ENCODE results near the gene TBX4. TPM values are rescaled to one million over a fixed set of nuclear protein-coding genes. Genes with fewer than 3 reads are reported as not detected.

TBX4 gene
- total and polyA plus RNA-seq, 2 of the 13 experiments (the other 11 are each of a cell fraction or from before 2014, with no cell fraction given), result 0.11 to 1.1 TPM

DNA sequence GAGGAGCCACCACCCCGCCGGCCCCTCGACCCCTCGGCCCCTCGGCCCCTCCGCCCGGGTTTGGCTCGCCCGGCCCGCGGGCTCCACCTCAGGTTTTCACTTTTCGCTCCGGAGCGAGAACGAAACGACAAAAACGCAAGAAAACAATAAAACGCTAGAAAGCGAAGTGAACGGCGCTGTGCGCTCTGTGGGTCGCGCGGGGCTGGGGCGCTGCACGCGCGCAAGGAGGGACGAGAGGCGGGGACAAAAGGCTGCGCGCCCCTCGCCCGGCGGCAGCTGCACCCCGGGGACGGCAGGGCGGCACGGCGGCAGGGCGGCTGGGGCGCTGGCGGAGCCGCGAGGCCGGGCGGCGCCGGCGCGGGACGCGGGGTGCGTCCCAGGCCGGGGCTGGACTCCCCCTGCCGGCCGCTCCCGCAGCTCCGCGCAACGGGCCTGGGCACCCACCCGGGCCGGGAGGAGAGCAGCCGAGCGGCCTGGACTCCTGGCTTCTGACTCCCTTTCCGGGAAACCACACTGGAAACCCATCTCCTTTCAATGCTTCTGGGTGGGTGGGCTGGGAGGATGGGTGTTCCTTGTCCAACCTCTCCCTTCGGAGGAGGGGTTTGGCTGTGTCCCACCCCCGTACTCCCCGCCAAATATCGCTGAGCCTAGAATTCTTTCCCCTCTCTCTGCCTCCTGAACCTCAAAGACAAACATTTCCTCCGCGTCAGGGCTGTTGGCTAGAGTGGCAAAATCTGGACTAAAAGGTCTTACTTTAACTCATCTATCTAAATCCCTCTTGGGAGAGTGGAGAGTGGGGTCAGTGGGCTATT lies 42.7 kb upstream of the TBX4 start (continued):
- TF ChIP-seq NFKBIZ (CRISPR knock-in tag; IDR thresholded peaks at IDR 0.05) (no peak), ZNF207 (IDR thresholded peaks at IDR 0.05; ENCODE audit: borderline replicate concordance) (no peak), ZNF564 (CRISPR knock-in tag; IDR thresholded peaks at IDR 0.05) (no peak), KLF13 (CRISPR knock-in tag; IDR thresholded peaks at IDR 0.05) (no peak), SALL2 (CRISPR knock-in tag; IDR thresholded peaks at IDR 0.05) (peak; percentile 57; the same call in 1 of the 2 replicates), ZFAT (CRISPR knock-in tag; conservative IDR thresholded peaks at IDR 0.05) (no peak), ZFX (CRISPR knock-in tag; IDR thresholded peaks at IDR 0.05; ENCODE audit: low read depth) (peak; percentile 66), AHR (CRISPR knock-in tag; IDR thresholded peaks at IDR 0.05) (no peak), ZNF34 (CRISPR knock-in tag; IDR thresholded peaks at IDR 0.05; ENCODE audit: borderline replicate concordance) (no peak), ZNF567 (CRISPR knock-in tag; IDR thresholded peaks at IDR 0.05; ENCODE audit: borderline replicate concordance) (no peak), ETV6 (CRISPR knock-in tag; conservative IDR thresholded peaks at IDR 0.05) (no peak), NR2C2 (CRISPR knock-in tag; IDR thresholded peaks at IDR 0.05; ENCODE audit: borderline replicate concordance) (0 out of 2 replicates have a peak, but pooled peaks have one; percentile 17), ZNF552 (CRISPR knock-in tag; IDR thresholded peaks at IDR 0.05; ENCODE audit: borderline replicate concordance) (no peak), ZNF746 (CRISPR knock-in tag; IDR thresholded peaks at IDR 0.05) (no peak; the same call in 1 of the 2 replicates), ARNTL (CRISPR knock-in tag; IDR thresholded peaks at IDR 0.05) (no peak), MED8 (CRISPR knock-in tag; IDR thresholded peaks at IDR 0.05; ENCODE audit: insufficient replicate concordance) (no peak), HMG20A (CRISPR knock-in tag; IDR thresholded peaks at IDR 0.05; ENCODE audit: borderline replicate concordance) (no peak), ZNF570 (CRISPR knock-in tag; IDR thresholded peaks at IDR 0.05; ENCODE audit: borderline replicate concordance) (no peak), SNAPC2 (CRISPR knock-in tag; IDR thresholded peaks at IDR 0.05) (no peak), SRF (IDR thresholded peaks at IDR 0.05; ENCODE audit: low read depth, low read length) (no peak), ZC3H13 (CRISPR knock-in tag; IDR thresholded peaks at IDR 0.05) (peak; percentile 76; the same call in 1 of the 2 replicates), ZNF709 (CRISPR knock-in tag; IDR thresholded peaks at IDR 0.05) (no peak), ZNF17 (CRISPR knock-in tag; IDR thresholded peaks at IDR 0.05) (no peak)
- TF ChIP-seq, protein P1, sequence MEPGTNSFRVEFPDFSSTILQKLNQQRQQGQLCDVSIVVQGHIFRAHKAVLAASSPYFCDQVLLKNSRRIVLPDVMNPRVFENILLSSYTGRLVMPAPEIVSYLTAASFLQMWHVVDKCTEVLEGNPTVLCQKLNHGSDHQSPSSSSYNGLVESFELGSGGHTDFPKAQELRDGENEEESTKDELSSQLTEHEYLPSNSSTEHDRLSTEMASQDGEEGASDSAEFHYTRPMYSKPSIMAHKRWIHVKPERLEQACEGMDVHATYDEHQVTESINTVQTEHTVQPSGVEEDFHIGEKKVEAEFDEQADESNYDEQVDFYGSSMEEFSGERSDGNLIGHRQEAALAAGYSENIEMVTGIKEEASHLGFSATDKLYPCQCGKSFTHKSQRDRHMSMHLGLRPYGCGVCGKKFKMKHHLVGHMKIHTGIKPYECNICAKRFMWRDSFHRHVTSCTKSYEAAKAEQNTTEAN (CRISPR knock-in tag; conservative IDR thresholded peaks at IDR 0.05), result no peak
- TF ChIP-seq, protein P2, sequence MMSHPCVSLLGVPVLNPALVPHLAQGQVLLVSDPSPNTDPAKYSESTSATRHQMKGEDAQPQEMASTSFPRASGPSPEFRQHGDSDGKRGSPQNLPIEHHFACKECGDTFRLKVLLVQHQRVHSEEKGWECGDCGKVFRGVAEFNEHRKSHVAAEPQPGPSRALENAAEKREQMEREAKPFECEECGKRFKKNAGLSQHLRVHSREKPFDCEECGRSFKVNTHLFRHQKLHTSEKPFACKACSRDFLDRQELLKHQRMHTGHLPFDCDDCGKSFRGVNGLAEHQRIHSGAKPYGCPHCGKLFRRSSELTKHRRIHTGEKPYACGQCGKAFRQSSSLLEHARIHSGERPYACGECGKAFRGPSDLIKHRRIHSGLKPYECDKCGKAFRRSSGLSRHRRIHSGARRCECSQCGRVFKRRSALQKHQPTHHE (CRISPR knock-in tag; IDR thresholded peaks at IDR 0.05; ENCODE audit: borderline replicate concordance), result no peak
- TF ChIP-seq, protein P3, sequence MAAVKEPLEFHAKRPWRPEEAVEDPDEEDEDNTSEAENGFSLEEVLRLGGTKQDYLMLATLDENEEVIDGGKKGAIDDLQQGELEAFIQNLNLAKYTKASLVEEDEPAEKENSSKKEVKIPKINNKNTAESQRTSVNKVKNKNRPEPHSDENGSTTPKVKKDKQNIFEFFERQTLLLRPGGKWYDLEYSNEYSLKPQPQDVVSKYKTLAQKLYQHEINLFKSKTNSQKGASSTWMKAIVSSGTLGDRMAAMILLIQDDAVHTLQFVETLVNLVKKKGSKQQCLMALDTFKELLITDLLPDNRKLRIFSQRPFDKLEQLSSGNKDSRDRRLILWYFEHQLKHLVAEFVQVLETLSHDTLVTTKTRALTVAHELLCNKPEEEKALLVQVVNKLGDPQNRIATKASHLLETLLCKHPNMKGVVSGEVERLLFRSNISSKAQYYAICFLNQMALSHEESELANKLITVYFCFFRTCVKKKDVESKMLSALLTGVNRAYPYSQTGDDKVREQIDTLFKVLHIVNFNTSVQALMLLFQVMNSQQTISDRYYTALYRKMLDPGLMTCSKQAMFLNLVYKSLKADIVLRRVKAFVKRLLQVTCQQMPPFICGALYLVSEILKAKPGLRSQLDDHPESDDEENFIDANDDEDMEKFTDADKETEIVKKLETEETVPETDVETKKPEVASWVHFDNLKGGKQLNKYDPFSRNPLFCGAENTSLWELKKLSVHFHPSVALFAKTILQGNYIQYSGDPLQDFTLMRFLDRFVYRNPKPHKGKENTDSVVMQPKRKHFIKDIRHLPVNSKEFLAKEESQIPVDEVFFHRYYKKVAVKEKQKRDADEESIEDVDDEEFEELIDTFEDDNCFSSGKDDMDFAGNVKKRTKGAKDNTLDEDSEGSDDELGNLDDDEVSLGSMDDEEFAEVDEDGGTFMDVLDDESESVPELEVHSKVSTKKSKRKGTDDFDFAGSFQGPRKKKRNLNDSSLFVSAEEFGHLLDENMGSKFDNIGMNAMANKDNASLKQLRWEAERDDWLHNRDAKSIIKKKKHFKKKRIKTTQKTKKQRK (IDR thresholded peaks at IDR 0.05; ENCODE audit: low read length), result no peak

Data from HepG2 (cell line).